CD1c-positive myeloid dendritic cell (primary cell): Measurements from ENCODE around the gene RAPGEF1.

Experiments
- DNase-seq: peaks from one replicate; pipeline ENCODE4 v3.0.0-alpha.2; 2016; ENCODE audit errors: extremely low spot score

RAPGEF1 gene

GRCh38 chr9:131752231-131752884 is 12.5 kb upstream of the RAPGEF1 start:
- no peak for DNase-seq

DNA sequence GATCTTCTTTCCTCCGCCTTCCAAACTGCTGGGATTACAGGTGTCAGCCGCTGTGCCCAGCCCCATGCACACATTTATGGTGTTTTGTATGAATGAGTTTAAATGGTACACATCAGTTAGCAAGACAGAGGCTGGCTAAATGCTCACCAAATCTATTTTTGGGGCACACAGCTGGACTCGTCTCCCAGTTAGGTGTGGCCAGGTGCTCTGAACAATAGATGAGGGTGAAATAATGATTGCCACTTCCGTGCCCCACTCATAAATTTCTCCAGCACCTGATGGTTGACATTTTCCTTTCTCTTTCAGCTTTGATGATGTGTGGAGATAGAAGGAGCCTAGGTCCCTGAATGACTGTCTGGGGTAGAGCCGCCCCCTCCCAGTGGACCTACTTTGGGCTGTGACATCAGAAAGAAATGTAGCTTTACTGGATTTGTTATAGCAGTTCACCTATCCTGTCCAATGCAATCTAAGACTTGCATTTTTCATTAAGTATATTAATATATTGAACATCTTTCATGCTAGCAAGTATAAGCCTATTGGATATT is 8.6 kb upstream of the RAPGEF1 start:
- DNase-seq, result no peak

DNA sequence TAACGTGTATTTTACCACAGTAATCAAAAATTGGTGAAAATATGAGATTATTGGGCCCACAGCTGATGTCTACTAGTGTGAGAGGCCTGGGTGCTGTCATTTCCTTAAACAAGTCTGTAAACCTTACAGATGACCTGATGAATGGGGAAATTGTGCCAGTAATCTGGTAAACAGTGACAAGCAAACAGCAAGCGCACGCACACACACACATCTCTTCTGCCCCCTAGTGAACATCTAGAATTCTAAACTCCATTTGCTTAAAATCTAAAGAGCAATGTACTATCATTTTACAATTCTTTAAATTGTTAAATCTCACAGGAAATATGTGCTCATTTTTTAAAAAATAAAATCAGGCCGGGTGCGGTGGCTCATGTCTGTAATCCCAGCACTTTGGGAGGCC is 7.5 kb upstream of the RAPGEF1 start:
- peak; percentile 89 for DNase-seq

DNA sequence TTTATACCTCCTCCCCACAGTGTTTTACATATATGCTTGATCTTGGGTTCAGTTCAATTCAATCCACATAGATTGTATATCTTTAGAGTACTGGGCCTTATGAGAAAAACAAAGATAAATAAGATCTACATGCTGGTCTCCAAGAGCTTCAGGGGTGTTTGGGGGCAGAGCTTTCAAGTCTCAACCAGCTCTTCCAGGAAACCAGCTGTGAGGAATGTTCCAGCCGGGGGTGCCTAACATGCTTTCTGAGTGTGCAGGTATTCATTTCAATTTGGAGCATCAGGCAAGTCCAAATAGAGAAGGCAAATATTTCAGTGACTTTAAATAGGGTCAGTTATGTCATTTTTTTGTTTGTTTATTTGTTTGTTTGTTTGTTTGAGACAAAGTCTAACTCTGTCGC is 5.7 kb upstream of the RAPGEF1 start:
- no peak for DNase-seq

- DNase-seq, result peak; percentile 58
Observed at GRCh38 chr9:131744720-131745201, 4.9 kb upstream of the RAPGEF1 start.

GRCh38 chr9:131744171-131744719 is 4.4 kb upstream of the RAPGEF1 start:
- peak; percentile 84 for DNase-seq

DNA sequence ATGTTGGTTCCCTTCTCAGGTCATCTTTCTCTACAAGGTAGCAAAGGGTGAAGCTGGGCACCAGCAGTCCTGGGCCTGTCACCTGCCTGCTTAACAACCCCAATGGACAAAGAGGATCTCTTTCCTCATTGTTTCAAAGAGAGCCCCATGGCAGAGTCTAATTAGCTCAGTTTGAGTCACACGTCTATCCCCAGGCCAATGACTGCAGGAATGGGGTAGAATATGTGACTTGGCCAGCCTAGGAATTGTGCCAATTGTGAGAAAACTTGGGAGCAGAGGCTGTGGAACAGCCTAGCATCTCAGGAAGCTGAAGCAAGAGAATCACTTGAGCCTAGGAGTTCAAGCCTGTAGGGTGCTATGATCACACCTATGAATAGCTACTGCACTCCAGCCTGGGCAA is 3.6 kb upstream of the RAPGEF1 start:
- peak; percentile 16 for DNase-seq

GRCh38 chr9:131743096-131743495 is 3.2 kb upstream of the RAPGEF1 start:
- peak; percentile 11 for DNase-seq

- DNase-seq, result no peak
Observed at GRCh38 chr9:131740898-131741297, 1.0 kb upstream of the RAPGEF1 start.

DNA sequence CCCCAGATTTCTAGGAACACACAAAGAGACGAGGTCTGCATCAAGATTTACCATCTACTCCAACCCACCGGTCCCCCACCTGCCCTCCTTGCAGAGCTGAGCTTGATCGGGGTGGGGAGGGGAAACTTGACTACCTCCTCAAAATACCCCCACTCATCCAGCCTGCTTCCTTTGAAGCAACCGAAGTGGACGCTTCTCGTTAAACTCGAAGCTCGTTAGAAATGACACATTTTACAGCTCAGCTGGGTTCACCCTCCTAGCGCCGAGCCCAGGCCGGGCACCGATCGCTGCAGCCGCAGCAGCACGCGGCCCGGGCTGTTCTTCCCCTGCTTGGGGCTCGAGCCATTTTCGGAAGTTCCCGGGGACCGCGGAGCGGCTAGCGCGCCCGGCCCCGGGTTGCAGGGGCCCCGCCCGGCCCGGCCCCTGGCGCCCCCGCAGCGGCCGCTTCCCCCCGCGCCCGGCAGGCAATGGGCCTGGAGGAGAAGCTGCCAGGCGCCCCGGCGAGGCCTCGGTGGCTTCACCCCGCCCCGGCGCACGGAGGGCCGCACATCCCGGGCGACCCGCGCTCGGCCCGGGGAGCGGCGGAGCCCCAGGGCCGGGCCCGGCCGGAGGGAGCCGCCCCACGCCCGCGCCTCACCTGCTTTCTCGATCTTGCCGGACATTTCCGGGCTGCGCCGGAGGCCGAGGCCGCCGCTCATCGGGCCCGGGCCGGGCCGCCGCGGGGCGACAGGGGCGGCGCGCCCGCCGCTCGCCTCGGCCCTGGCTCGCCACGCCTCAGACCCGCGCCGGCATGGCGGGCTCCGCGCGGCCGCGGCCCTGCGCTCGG is 530 bp downstream of the RAPGEF1 start:
- peak; percentile 87 for DNase-seq

DNA sequence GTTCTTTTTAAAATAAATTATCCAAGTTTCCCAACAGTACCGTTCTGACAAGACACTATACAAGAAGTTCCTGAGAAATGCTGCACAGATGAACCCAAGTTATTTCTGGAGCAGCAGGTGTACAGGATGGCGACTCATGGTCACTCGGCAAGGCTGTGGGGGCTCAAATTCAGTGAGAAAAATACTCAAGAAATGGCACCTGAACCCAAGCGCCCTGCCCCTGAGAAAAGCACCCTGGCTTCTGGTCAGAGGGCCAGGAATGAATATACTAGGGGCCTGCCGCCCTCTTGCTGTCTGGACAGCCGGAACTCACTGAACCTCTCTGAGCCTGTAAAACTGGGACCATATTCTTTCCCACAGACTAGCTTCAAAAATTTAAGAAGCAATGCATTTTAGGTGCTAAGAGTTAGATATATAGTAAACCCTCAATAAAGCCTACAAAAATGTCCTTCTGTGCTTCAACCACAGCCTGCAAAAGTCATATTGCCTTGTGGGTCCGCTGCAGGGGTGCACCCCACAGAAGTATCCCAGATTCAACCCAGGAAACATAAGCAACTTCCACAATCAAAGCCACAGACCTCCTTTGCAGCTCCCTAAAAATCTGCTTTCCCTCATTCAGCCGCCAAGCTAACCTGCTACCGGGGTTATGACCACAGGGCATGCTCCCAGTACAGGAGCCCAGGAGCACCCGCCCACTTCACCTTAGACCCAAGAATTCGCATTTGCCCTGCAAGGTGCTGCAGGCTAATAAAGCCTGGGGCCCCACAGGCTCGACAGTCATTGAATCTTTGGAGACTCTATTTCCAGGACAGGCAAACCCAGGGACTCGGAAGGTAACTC is 1.4 kb downstream of the RAPGEF1 start:
- DNase-seq, result peak; percentile 32

DNA sequence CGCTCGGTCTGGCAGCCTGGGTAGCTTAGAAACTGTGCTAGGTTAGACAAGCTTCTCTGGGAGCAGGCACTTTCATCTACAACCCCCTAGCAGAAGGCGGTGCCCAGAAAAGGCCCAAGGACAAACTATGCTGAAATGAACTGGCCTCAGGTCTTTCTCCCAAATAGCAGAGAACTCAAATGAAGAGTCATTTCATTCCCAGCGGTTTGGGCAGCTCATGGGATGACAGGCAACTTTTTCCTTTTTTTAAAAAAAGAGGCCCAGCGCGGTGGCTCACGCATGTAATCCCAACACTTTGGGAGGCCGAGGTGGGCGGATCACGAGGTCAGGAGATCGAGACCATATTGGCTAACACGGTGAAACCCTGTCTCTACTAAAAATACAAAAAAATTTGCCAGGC is 2.5 kb downstream of the RAPGEF1 start:
- DNase-seq, result peak; percentile 65

GRCh38 chr9:131736431-131736830 is 3.4 kb downstream of the RAPGEF1 start:
- peak; percentile 76 for DNase-seq

DNA sequence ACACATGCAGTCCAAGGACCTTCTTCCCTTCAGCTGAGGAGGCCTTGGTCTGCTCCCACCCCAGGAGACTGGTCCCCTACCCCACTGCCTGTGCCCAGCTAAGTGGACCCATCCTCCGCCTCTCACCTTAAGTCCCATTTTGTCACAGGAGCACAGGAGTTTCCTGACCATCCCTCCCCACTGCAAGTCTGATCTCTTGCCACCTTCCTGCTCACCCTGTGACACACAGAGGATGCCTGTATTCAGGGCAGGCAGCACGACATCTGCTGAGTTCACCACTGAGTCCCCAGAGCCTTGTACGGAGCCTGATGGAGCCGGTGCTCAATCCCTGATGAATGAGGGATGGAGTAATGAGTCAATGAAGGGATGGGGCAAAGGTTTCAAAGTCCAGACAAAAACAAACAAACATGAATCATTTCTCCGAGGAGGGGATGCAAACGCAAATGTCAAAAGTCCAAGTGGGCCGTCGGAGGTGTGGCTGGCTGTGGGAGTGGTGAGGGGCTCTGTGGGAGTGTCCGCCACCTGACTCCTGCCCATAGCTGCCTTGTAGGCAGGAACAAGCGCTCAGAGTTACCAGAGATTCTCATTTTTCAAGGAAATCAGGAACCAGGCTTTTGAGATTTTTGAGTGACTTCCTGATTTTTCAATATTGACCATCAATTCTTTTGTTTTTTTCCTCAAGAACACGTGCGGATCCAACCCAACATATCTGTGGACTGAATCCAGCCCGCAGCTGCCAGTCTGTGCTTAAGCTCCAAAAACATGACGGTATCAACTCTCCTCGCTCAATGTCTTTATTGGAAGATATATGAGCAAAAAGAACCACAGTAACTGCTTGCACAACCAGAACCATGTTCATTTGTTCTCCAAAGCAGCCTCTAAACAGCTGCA is 4.4 kb downstream of the RAPGEF1 start:
- peak; percentile 89 for DNase-seq

DNA sequence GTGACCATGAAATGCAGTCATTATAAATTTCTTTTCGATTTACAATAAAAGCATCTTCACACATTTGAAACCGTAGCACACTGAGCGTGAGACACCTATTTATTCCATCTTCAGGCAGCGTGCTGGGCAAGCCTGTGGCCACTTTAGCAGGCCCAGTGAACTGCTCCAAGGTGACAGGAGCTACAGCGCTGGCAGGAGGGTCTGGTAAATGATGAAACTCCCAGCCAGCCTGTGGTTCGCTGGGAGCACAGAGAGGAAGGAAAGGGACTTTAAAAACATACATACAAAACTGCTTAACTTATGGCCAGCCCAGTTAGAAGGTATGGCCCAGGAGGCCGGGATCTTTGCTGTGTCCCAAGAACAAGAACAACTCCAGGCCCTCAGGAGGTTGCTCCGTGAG is 5.1 kb downstream of the RAPGEF1 start:
- DNase-seq, result peak; percentile 31

GRCh38 chr9:131734165-131734610 is 5.7 kb downstream of the RAPGEF1 start:
- DNase-seq, result peak; percentile 78

- peak; percentile 80 for DNase-seq
Observed at GRCh38 chr9:131733541-131734061, 6.3 kb downstream of the RAPGEF1 start.

DNA sequence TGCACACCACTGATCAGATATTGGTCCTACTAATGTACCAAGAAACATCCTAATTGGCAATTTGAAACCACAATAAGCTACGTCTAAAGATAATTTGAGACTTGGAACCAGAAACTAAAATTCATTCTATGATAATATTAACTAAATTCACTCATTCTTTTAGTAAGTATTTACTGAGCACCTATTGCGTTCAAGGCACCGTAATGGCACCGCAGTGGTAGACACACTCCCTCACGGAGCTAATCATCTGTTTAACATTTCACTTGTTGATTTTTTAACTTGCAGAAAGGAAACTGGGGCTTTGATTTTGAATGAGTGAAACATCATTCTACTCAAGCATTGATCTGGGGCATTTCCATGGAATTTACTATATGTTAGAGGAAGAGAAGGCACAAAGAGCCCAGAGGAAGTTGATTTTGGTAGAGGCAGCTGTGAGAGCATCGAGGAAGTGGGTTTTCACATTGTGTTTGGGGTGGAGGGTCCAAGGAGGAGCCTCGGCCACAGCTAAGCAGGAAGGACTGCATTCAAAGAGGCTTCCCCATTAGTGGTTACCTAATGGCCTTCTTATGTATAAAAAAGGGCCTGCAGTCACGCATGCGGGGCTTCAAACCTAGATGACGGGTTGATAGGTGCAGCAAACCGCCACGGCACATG is 7.1 kb downstream of the RAPGEF1 start:
- peak; percentile 90 for DNase-seq

DNA sequence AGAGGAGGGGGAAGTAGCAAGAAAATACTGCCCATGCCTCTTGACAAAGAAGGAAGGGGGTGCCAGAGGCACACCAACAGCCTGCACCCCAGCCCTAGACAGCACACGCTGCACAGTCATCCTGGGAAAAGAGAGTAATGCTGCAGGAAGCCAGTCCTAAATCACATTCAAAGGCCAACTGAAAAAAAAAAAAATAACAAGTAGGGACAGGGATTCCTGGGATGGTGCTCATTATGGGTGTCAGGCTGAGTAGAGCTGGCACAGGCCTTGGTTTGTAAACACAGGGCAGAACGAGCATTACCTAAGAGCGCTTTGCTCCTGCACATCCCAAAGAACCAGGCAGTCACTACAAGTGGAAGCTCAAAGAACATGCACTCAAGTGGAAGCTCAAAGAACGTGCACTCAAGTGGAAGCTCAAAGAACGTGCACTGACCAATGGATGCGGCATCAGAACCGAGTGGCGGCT is 7.8 kb downstream of the RAPGEF1 start:
- peak; percentile 75 for DNase-seq

DNA sequence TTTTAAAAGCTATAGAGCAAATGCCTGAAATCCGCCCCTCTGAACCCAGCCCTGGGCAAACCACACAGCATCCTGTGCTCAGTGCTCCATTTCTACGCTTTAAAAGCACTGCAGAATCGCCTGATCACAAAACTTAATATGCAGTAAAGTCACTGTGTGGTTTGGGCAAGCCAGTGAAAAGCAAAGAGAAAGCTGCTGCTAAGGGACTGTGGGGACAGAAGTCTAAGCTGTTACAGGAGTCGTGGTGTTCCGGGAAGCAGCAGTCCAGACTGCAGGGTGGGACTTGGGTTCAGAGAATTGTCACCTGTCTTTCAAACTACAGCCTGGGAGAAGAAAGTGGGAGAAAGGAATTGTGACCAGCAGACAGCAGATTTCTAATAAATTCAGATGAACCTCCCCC is 8.2 kb downstream of the RAPGEF1 start:
- DNase-seq, result no peak
